SK-N-MC (cell line): ENCODE data around the gene LINGO1.

Source experiments
- EZH2 ChIP-seq: fragments of 200-600 bp; sonication (generic); IDR thresholded peaks from one replicate; pipeline ENCODE4 v1.6.1; 2017; ENCODE audit warnings: antibody characterized with exemption
- POLR2AphosphoS5 ChIP-seq: IDR thresholded peaks from 2 replicates; pipeline ENCODE4 v1.6.1; 2012; ENCODE audit warnings: mild to moderate bottlenecking, low read depth, low read length, borderline replicate concordance

GRCh38 chr15:77603611-77604336 lies 28.9 kb downstream of the LINGO1 start:
- TF ChIP-seq POLR2AphosphoS5 (no peak), EZH2 (no peak)
